ENCODE measurements around the gene CELSR3.

DNA sequence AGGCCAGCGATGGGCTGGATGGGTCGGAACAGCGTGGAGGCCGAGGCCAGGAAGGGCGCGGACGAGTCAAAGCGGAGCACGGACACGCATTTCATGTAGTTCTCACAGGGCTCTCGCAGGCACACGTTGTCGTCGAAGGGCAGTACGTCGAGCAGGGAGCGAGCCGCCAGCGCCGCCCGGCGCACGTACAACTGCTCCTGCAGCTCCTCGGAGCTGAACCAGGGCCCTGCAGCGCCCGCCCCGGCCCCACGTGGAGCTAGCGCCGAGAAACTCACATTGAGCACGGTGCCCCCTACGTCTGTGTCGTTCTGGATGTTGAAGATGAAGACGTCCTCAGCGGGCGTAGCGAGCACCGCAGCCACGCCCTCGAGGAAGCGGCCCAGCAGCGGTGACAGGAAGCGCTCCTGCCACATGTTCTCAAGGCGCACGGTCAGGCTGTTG lies 5.8 kb downstream of the CELSR3 start:
- TF ChIP-seq, protein P1, sequence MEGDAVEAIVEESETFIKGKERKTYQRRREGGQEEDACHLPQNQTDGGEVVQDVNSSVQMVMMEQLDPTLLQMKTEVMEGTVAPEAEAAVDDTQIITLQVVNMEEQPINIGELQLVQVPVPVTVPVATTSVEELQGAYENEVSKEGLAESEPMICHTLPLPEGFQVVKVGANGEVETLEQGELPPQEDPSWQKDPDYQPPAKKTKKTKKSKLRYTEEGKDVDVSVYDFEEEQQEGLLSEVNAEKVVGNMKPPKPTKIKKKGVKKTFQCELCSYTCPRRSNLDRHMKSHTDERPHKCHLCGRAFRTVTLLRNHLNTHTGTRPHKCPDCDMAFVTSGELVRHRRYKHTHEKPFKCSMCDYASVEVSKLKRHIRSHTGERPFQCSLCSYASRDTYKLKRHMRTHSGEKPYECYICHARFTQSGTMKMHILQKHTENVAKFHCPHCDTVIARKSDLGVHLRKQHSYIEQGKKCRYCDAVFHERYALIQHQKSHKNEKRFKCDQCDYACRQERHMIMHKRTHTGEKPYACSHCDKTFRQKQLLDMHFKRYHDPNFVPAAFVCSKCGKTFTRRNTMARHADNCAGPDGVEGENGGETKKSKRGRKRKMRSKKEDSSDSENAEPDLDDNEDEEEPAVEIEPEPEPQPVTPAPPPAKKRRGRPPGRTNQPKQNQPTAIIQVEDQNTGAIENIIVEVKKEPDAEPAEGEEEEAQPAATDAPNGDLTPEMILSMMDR (conservative IDR thresholded peaks at IDR 0.05; ENCODE audit: low read depth, low read length): no peak
- TF ChIP-seq EZH2 (IDR thresholded peaks at IDR 0.05; ENCODE audit: low read length, unreplicated experiment) (no peak), EZH2phosphoT487 (IDR thresholded peaks at IDR 0.05; ENCODE audit: borderline replicate concordance, low read length) (no peak)

Data from PC-3 (cell line).